Thoracic aorta (tissue), 2 donors: ENCODE measurements around the gene KIF21B. TPM values are rescaled to one million over a fixed set of nuclear protein-coding genes. Genes with fewer than 3 reads are reported as not detected.

ENCODE experiments used
- ATAC-seq: fragments of 150-250 bp; one replicate; pipeline ENCODE4 v1.8.0; 2017; ENCODE audit warnings: low read depth; ENCODE audit not compliant: insufficient number of reproducible peaks, low FRiP score
- DNase-seq: peaks from one replicate; pipeline ENCODE4 v3.0.0-alpha.2; 2020; ENCODE audit warnings: low spot score
- H3K27ac ChIP-seq, 2 donors: fragments of 200-600 bp; sonication (generic); 1 replicate in 1 of 2; 2 replicates in 1 of 2; pipeline ENCODE4 v1.5.1; 2016; ENCODE audit warnings: mild to moderate bottlenecking in 2 of 2, moderate library complexity in 2 of 2
- H3K27me3 ChIP-seq: fragments of 200-600 bp; sonication (generic); replicated peaks from 2 replicates; pipeline ENCODE4 v1.6.0; 2016; ENCODE audit warnings: mild to moderate bottlenecking; ENCODE audit not compliant: insufficient read depth
- H3K36me3 ChIP-seq: fragments of 200-600 bp; sonication (generic); one replicate; pipeline ENCODE4 v1.5.1; 2016
- H3K4me1 ChIP-seq, 2 donors: fragments of 200-600 bp; sonication (generic); 1 replicate in 1 of 2; 2 replicates in 1 of 2; pipeline versions ENCODE4 v1.5.1 to v1.6.0; 2016; ENCODE audit warnings: low read depth in 2 of 2, mild to moderate bottlenecking in 1 of 2; ENCODE audit not compliant: control insufficient read depth in 1 of 2
- H3K4me3 ChIP-seq: fragments of 200-600 bp; sonication (generic); 2 replicates; pipeline ENCODE4 v1.5.1; 2016; ENCODE audit warnings: mild to moderate bottlenecking
- H3K9me3 ChIP-seq: fragments of 200-600 bp; sonication (generic); 2 replicates; pipeline ENCODE4 v1.5.1; 2016
- CTCF ChIP-seq: fragments of 200-600 bp; sonication (generic); IDR thresholded peaks from one replicate; pipeline ENCODE4 v1.5.1; 2019; ENCODE audit warnings: antibody characterized with exemption
- total RNA-seq, 2 donors: library from RNA; depleted of rRNA; stranded (reverse); fragments of >200 nt; gene quantifications; one replicate each; pipeline versions ENCODE4 v1.1.0 to v1.2.3, GENCODE V29; 2016

KIF21B gene
- total RNA-seq, 2 donors from 2014 or later = 4.2 to 4.7 TPM

GRCh38 chr1:200972985-200973742, 50.4 kb downstream of the KIF21B start:
- DNase-seq (no peak), ATAC-seq (no peak)
- H3K4me3 ChIP-seq = no peak overlapping the region
- no peak for TF ChIP-seq CTCF
- no peaks in the 10 kb centered on the region for H3K9me3 ChIP-seq
- H3K4me1 ChIP-seq = peaks cover 0 to 11% of the 10 kb centered on the region in 2 donors
- H3K36me3 ChIP-seq = no peaks in the 10 kb centered on the region
- H3K27me3 ChIP-seq = no peaks in the 10 kb centered on the region
- no peak overlapping the region for H3K27ac ChIP-seq

GRCh38 chr1:200971955-200972711, 51.4 kb downstream of the KIF21B start:
- H3K4me3 ChIP-seq = no peak overlapping the region
- H3K9me3 ChIP-seq = no peaks in the 10 kb centered on the region
- H3K36me3 ChIP-seq = no peaks in the 10 kb centered on the region
- H3K27ac ChIP-seq = no peak overlapping the region
- DNase-seq (no peak), ATAC-seq (no peak)
- no peaks in the 10 kb centered on the region for H3K27me3 ChIP-seq
- H3K4me1 ChIP-seq = peaks cover 0 to 11% of the 10 kb centered on the region in 2 donors
- TF ChIP-seq CTCF = peak; percentile 95

DNA sequence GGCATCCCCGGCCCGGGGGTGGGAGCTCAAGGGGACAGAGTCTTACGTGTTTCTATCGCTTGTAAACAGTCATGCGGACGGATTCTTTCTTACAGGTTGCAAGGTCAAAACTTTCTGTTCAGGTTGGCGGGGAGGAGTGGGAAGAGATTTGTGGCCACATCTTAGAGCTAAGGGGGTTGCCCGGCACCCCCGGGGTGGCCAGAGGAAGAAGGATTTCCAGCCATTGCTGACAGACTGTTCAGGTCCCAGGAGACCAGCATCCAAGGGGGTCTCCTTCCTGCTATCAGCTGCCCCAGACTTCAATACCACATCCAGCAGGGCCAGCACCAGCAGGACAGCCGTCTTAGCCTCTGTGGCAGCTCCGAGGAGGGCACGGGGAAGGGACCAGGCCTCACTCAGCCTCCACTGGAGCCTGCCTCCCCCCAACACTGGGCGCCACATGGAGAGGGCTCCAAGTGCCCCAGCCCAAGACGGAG, 52.0 kb downstream of the KIF21B start:
- ATAC-seq = no peak
- Histone ChIP-seq H3K27me3 (no peaks in the 10 kb centered on the region), H3K9me3 (no peaks in the 10 kb centered on the region), H3K27ac (no peak overlapping the region), H3K4me3 (no peak overlapping the region), H3K36me3 (no peaks in the 10 kb centered on the region), H3K4me1 (peaks cover 0 to 11% of the 10 kb centered on the region in 2 donors)
- DNase-seq = no peak
- no peak for TF ChIP-seq CTCF

DNA sequence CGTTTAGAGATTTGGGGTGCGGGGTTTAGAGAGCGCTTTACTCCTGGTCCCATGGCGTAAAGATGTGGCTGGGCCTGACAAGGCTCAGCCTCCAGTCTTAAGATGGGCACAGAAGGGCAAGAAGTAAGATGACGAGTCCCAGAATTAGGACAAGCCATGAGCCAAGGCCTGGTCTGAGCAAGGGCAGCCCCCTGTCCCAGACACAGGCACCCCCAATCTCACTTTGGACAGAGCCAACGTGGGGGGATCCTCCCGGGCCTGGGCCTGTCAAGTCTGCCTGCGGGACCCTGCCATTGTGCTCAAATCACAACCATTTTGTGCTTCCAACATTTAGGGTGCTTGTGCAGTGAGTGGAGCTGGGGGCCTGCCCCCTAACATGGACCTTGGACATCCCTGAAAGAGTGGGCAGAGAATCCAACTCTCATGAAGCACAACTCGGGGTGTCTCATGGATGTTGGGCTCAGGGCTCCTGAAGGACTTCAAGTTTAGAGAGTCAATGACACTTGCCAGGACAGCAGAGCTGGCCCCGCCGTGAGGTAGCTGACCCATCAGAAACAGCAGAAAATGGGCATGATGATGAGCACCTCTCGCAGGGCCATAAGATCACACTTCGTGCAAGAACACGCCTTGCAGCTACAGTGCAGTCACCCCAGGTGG, 52.6 kb downstream of the KIF21B start:
- Histone ChIP-seq H3K36me3 (no peaks in the 10 kb centered on the region), H3K4me1 (peaks cover 0 to 11% of the 10 kb centered on the region in 2 donors), H3K27ac (no peak overlapping the region), H3K9me3 (no peaks in the 10 kb centered on the region), H3K4me3 (no peak overlapping the region), H3K27me3 (no peaks in the 10 kb centered on the region)
- TF ChIP-seq CTCF = no peak
- ATAC-seq (no peak), DNase-seq (no peak)
